Bronchial epithelial cell (primary cell): ENCODE data around the gene RECK. TPM values are rescaled to one million over a fixed set of nuclear protein-coding genes. Genes with fewer than 3 reads are reported as not detected.
"Not testable (repeated sequence)": the region's sequence is repeated elsewhere in the genome, so short reads cannot be mapped to it uniquely, and the experiment has no call there.

Experiments used
- DNase-seq: peaks from one replicate; pipeline ENCODE4 v3.0.0-alpha.2; 2010; ENCODE audit warnings: low read depth
- FAIRE-seq: peaks from 2 replicates; lab custom pipeline; 2011; peaks lifted over from hg19 to GRCh38; lab: Jason Lieb, UNC
- H3K27me3 ChIP-seq: 2 replicates; pipeline ENCODE4 v1.5.1; 2011; ENCODE audit warnings: low read length; ENCODE audit not compliant: control insufficient read depth, insufficient read depth
- H3K36me3 ChIP-seq: 2 replicates; pipeline ENCODE4 v1.5.1; 2011; ENCODE audit warnings: low read length; ENCODE audit not compliant: control insufficient read depth, insufficient read depth
- H3K4me3 ChIP-seq: 2 replicates; pipeline ENCODE4 v1.5.1; 2011; ENCODE audit warnings: mild to moderate bottlenecking, low read depth, low read length, control low read depth
- CTCF ChIP-seq: IDR thresholded peaks from 2 replicates; pipeline ENCODE4 v1.5.1; 2011; ENCODE audit warnings: mild to moderate bottlenecking, moderate library complexity, low read length, control low read depth, inconsistent platforms; ENCODE audit not compliant: insufficient read depth, severe bottlenecking
- total RNA-seq: library from RNA; depleted of rRNA; stranded (reverse); fragments of >200 nt; gene quantifications from 2 replicates; pipeline ENCODE4 v1.2.1, GENCODE V29; 2014

The RECK gene
- total RNA-seq, 1 donor from 2014 or later, result 1.3 TPM

DNA sequence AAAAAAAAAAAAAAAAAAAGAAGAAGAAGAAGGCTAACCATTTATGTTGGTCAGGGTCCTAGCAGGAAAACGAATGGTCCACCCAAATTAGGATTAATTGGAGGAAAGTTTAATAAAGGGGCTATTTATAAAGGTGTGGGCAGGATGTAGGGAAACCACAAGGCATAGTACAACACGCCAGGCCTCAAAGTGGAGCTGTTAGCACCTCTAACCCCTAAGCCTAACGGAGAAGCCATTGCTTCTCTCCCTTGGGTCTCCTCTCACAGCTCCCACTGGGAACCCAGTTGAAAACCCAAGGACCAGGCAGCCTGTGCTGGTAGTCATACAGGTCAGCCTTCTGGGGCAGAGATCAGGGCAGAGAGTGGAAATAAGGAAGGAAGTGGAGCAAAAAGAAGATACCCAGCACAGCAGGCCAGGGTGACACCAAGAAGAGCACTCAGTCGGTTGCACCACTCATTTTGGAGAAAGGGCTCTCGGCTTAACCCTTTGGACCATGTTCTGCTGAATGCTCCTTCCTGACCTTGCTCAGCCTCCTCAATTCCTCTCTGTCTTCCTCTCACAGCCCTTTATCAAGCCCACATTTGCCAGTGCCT, 91.0 kb downstream of the RECK start:
- TF ChIP-seq CTCF, result no peak
- no peak for FAIRE-seq

GRCh38 chr9:36128349-36128748, 91.6 kb downstream of the RECK start:
- FAIRE-seq, result no peak
- DNase-seq, result no peak
- no peaks in the 10 kb centered on the region for H3K36me3 ChIP-seq
- H3K27me3 ChIP-seq, result no peaks in the 10 kb centered on the region
- TF ChIP-seq CTCF, result no peak
- H3K4me3 ChIP-seq, result no peak overlapping the region

More for the DNA sequence above, 91.0 kb downstream of the RECK start:
- H3K27me3 ChIP-seq, result no peaks in the 10 kb centered on the region
- no peaks in the 10 kb centered on the region for H3K36me3 ChIP-seq
- H3K4me3 ChIP-seq, result no peak overlapping the region
- no peak for DNase-seq

DNA sequence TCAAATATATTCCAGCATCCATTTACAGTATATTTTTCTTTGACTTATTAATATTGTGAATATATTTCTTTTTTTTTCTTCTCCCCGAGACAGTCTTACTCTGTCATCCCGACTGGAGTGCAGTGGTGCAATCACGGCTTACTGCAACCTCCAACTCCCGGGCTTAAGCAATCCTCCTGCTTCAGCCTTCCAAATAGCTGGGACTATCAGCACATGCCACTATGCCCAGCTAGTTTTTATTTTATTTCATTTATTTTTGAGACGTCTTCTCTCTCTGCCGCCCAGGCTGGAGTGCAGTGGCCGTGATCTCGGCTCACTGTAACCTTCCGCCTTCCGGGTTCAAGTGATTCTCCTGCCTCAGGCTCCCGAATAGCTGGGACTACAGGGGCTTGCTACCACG, 92.4 kb downstream of the RECK start:
- no peak for TF ChIP-seq CTCF
- FAIRE-seq (no peak), DNase-seq (no peak)
- no peaks in the 10 kb centered on the region for H3K36me3 ChIP-seq
- no peak overlapping the region for H3K4me3 ChIP-seq
- H3K27me3 ChIP-seq, result no peaks in the 10 kb centered on the region

DNA sequence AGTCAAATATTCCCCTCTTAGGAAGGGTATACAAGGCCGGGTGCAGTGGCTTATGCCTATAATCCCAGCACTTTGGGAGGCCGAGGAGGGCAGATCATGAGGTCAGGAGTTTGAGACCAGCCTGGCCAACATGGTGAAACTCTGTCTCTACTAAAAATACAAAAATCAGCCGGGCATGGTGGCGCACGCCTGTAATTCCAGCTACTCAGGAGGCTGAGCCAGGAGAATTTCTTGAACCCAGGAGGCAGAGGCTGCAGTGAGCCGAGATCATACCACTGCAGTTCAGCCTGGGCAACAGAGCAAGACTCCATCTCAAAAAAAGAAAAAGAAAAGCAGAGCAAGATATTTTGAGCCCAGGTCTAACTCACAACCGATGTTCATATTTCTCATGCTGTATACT, 95.0 kb downstream of the RECK start:
- not testable (repeated sequence) for DNase-seq, H3K4me3 ChIP-seq, H3K36me3 ChIP-seq, H3K27me3 ChIP-seq, FAIRE-seq

DNA sequence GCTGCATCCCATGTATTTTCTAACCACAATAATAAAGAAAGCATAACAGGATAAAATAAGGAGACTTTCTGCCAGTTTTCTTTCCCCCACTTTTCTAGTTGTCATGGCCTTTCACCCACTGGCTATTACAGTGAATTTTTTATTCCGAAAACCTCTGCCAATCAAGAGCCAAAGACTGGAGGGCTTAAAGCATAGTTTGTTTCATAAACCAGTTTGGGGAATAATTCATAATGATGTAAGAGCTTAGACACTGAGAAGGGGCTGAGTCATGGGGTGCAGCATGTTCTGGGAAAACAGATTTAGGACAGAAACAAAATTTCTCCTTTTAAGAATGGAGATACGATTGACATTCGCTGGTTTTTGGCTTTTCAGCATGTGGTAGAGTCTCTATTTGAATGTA, 95.4 kb downstream of the RECK start:
- DNase-seq (peak; percentile 53), FAIRE-seq (no peak)
- H3K27me3 ChIP-seq, result peaks cover 2% of the 10 kb centered on the region
- no peak for TF ChIP-seq CTCF
- no peaks in the 10 kb centered on the region for H3K36me3 ChIP-seq
- no peak overlapping the region for H3K4me3 ChIP-seq

DNA sequence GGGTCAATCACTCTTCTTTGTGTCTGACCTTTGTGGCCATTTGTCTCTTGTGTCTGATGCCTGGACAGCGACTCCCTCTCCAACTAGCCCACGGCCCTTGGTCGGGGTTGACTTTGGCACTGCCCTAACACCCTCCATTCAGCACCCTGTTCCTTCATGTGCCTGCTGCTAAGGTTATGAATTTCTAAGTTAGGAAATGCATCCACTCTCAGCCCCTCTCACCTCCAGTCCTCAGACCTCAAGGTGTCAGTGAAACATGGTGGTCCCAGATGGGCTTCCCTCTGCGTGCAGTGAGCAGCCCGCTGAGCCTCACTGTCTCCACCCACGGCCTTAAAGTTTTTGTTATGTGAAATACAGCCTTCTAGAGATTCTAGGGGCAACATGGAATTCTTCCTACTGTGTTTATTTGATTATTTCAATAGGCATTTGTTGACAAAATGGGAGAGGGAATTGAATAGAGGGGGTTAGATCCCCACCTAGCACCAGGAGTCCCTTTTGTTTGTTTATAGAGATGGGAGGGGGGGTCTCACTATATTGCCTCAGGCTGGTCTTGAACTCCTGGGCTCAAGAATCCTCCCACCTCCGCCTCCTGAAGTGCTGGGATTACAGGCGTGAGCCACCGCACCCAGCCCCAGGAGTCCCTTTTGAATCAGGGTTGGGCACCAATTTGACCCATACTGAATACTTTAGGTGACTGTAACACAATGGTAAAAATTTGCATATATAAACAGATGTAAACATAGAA, 98.2 kb downstream of the RECK start:
- no peak for TF ChIP-seq CTCF
- H3K4me3 ChIP-seq, result no peak overlapping the region
- peaks cover 9% of the 10 kb centered on the region for H3K27me3 ChIP-seq
- no peaks in the 10 kb centered on the region for H3K36me3 ChIP-seq
- FAIRE-seq (no peak), DNase-seq (no peak)
